Medulla oblongata (tissue), 1 donor: Measurements from ENCODE around the gene GTF3C1.
A peak's percentile ranks its signal among the peaks of the same experiment; 100 is the strongest.

Source experiments
- DNase-seq: peaks from one replicate; pipeline ENCODE4 v3.0.0-alpha.2; 2015; ENCODE audit errors: extremely low spot score

The GTF3C1 gene

GRCh38 chr16:27561216-27561615, 11.5 kb upstream of the GTF3C1 start:
- DNase-seq, result no peak

- DNase-seq, result no peak
Measured at GRCh38 chr16:27558932-27559331, 9.2 kb upstream of the GTF3C1 start.

GRCh38 chr16:27558434-27558833, 8.7 kb upstream of the GTF3C1 start:
- no peak for DNase-seq

GRCh38 chr16:27556471-27556870, 6.8 kb upstream of the GTF3C1 start:
- no peak for DNase-seq

GRCh38 chr16:27551036-27551435, 1.3 kb upstream of the GTF3C1 start:
- DNase-seq, result no peak

- DNase-seq, result no peak
Measured at GRCh38 chr16:27550582-27550920, 838 bp upstream of the GTF3C1 start.

GRCh38 chr16:27549464-27549745, 308 bp downstream of the GTF3C1 start:
- no peak for DNase-seq

- no peak for DNase-seq
Measured at GRCh38 chr16:27547851-27548250, 1.9 kb downstream of the GTF3C1 start.

GRCh38 chr16:27547134-27547533, 2.6 kb downstream of the GTF3C1 start:
- no peak for DNase-seq

- no peak for DNase-seq
Measured at GRCh38 chr16:27544671-27545070, 5.0 kb downstream of the GTF3C1 start.

GRCh38 chr16:27543801-27544200, 5.9 kb downstream of the GTF3C1 start:
- DNase-seq, result no peak

- no peak for DNase-seq
Measured at GRCh38 chr16:27539636-27540035, 10.1 kb downstream of the GTF3C1 start.

GRCh38 chr16:27539120-27539519, 10.6 kb downstream of the GTF3C1 start:
- no peak for DNase-seq

GRCh38 chr16:27538528-27538927, 11.2 kb downstream of the GTF3C1 start:
- no peak for DNase-seq

- DNase-seq, result no peak
Measured at GRCh38 chr16:27534256-27534655, 15.5 kb downstream of the GTF3C1 start.

- no peak for DNase-seq
Measured at GRCh38 chr16:27531826-27532800, 17.6 kb downstream of the GTF3C1 start.

GRCh38 chr16:27531186-27531585, 18.5 kb downstream of the GTF3C1 start:
- DNase-seq, result no peak

- peak; percentile 56 for DNase-seq
Measured at GRCh38 chr16:27529962-27530361, 19.8 kb downstream of the GTF3C1 start.

GRCh38 chr16:27528294-27528693, 21.4 kb downstream of the GTF3C1 start:
- no peak for DNase-seq

GRCh38 chr16:27526180-27526579, 23.5 kb downstream of the GTF3C1 start:
- no peak for DNase-seq

- DNase-seq, result no peak
Measured at GRCh38 chr16:27522173-27522707, 27.5 kb downstream of the GTF3C1 start.

GRCh38 chr16:27520982-27521673, 28.6 kb downstream of the GTF3C1 start:
- DNase-seq, result no peak

GRCh38 chr16:27518226-27518625, 31.5 kb downstream of the GTF3C1 start:
- no peak for DNase-seq
